GM19372 (cell line): ENCODE data around the gene PIGU.

ENCODE experiments used
- ATAC-seq: cut with Tn5 transposase; IDR thresholded peaks from one replicate; pipeline ENCODE4 v1.9.1; 2021; ENCODE audit warnings: mild to moderate bottlenecking, low read depth, moderate library complexity; ENCODE audit not compliant: unreplicated experiment

Gene PIGU

GRCh38 chr20:34561661-34562060 is 115.2 kb downstream of the PIGU start:
- no peak for ATAC-seq

- no peak for ATAC-seq
Measured at GRCh38 chr20:34560614-34561013, 116.3 kb downstream of the PIGU start.

DNA sequence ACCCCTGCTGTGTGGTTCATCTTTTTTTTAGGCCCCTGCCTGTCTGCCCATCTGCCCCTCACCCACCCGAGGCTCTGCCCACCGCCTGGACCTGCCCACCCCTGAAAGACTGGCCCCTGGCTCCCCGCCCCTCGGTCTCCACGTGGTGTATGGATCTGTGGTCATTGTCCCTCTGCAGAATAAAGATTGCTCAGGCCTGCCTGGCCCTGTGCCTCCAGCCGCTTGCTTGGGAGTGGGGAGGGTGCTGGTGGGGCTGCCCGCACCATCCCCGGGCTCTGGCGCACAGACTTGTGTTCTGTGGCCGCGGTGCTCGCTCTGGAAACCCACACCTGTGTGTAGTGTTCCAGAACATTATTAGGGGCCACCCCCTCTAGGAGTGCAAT is 116.8 kb downstream of the PIGU start:
- ATAC-seq = no peak

GRCh38 chr20:34559311-34560140 is 117.4 kb downstream of the PIGU start:
- ATAC-seq = no peak

DNA sequence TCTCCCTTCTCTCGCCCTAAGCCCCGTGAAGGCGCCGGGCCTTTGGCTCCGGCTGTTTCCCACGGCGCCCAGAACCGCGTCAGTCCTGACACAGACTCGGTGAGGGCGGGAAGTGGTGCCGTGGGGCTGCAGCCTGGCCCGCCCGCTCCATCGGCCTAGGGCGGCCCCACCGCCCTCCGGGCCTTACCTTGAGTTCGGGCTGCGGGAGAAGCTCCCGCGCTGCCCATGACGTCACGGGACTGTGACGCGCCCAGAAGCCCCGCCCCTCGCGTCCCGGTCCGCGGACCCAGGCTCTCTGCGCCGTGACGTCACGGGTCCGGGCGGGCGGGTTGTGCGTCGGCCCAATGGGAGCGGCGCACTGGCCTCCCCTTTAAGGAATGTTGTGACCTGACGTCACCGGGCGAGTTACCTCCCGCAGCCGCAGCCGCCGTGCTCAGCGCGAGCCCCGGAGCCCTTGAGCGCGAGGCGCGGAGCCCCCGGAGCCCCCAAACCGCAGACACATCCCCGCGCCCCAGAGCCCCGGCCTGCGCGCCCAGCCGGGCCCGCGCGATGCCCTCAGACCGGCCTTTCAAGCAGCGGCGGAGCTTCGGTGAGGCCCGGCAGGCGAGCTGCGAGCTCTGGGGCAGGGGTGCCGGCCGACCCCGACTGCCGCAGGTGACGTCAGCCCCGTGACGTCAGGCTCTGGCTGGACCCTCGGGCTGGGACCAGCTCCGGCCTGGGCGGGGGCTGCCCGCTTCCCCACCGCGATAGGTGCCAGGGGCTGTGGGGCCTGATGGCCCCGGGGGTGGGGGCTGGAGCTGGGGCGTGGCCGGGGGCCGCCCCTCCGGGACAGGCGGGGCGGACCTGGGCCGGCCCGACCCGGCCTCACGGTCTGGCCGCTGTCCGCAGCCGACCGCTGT is 118.3 kb downstream of the PIGU start, which contains the start of gene MAP1LC3A:
Gene MAP1LC3A (plus strand): TSS at position 399 of the 899 bp plus-strand sequence. CDS start 151 bp downstream, at position 550.
- no peak for ATAC-seq

DNA sequence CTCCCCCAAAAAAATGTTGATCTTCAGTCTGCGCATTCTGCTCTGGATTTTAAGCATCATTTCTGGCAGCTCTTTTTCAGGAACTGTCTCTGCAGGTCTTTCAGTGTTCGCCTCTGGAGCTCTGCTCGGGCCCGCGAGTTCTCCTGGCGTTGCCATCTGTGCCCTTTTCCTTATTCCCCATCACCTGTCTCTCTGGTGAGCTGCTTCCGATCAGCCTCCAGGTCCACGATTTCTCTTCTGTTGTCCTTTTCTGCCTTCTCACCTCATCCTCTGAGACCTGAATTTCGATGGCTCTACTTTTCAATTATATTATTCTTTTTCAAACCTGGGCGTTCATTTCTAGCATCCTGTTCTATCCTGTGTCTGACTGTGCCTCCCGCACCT is 119.0 kb downstream of the PIGU start:
- ATAC-seq = no peak

DNA sequence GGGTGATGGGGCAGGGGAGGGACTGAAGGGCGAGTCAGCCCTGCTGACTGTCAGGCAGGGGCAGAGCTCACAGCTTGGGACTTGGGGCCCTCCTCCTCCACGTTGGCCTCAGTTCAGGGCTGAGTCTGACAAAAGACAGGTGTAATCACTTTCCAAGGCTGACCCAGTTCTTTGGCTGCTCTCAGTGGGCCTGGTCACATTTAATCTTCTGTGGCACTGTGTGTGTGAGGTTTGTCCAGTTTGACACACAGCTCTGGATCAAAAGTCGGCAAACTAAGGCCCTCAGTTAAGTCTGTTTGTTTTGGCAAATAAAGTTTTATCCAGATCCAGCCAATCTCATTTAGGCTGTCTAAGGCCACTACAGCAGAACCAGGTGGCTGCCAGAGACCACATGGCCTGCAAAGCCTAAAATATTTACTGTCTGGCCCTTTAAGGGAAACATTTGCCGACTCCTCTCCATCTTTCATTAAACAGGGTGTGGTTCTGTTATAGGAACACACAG is 123.5 kb downstream of the PIGU start:
- no peak for ATAC-seq

DNA sequence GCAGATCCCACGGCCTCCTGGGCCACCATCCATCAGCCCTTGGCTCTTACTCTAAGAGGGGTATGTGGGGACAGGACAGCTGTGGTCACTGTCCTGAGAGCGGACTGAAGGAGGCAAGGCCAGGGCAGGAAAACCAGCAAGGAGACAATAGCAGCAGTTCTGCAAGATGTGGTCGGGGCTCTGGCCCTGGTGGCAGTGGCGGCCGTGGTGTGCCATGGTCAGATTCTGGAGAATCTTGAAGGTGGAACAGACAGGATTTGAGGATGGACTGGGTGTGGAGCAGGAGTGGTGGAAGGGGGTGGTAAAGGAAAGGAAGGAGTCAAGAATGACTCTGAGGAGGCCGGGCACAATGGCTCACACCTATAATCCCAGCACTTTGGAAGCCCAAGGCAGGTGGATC is 124.3 kb downstream of the PIGU start:
- no peak for ATAC-seq

GRCh38 chr20:34549929-34550305 is 127.0 kb downstream of the PIGU start:
- ATAC-seq = no peak

- ATAC-seq = no peak
Measured at GRCh38 chr20:34549291-34549928, 127.5 kb downstream of the PIGU start.

DNA sequence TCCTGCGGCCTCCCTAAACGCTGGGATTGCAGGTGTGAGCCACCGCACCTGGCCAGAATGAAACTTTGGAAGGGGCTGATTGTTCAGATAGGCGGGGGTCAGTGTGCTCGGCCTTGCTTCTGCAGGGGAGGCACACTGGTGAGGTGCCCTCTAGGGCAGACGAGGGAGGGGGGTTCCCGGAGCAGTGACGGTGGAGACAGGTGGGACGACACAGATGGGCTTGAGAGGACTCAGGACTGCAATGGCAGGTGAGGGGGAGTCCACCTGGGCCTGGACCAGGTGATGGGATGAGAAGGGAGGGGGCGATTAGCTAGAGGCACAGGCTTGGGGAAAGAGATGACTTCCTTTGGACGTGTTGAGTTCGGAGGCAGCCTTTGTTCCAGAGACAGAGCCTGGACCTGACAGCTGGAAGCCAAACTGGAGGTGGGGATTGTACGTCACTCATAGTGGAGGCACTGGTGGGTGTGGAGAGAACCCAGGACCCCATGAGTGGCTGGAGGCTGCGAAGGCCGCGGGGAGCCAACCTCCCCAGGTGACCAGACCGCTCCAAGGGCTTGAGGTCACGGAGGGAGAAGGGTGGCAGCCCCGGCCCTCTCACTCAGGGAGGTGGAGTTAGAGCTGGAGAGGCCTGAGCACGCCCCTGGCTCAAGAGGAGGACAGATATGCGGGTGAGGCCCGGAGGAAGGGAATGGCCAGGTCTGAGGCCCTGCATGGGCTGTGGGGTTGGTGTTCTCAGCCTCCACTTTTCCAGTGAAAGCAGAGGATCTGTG is 128.9 kb downstream of the PIGU start:
- ATAC-seq = no peak

DNA sequence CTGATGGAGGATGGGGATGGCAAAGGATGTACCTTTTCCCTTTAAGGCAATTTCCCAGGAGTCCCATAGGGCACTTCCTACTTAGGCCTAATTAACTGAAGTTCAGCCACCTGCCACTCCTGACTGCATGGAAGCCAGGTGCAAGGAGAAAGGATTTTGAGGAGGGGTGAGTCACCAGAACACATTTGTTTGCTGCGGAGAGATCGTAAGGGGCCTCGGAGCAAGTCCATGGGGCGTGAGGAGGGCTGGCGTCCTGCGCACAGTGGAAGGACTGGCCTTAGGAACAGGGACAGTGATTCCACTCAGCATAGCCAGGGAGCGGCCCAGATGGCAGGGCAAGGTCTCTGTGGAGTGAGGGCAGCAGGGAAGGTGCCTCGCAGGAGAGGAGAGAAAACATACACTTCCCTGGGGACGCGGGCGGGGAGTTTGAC is 130.1 kb downstream of the PIGU start:
- ATAC-seq = no peak

- ATAC-seq = no peak
Measured at GRCh38 chr20:34544109-34544796, 132.6 kb downstream of the PIGU start.

DNA sequence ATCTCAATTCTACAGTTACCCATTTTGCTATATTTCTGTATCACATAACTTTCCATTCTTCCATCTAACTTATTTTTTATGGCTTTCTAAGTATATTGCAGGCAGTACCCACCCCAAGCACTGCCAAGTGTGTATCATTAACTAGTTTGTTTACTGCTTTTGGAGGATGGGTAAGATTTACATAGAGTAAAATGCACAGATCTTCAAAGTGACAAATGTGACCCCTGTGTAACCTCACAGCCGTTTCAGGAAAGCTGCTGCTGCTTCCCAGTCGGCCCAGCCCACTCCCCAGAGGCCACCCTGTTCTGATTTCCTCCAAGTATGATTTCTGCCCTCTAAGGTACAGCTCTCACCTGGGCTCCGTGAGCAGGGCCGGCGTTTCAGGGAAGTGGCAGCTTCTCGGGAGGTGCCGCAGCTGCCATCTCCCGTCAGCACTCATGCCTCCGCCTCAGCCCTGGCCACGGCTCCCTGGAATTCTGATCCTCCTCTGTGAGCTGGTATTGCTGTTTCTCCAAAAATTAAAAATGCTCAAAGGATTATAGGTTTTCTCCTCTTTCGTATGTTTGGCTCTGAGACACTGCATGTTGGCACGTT is 133.3 kb downstream of the PIGU start:
- no peak for ATAC-seq

DNA sequence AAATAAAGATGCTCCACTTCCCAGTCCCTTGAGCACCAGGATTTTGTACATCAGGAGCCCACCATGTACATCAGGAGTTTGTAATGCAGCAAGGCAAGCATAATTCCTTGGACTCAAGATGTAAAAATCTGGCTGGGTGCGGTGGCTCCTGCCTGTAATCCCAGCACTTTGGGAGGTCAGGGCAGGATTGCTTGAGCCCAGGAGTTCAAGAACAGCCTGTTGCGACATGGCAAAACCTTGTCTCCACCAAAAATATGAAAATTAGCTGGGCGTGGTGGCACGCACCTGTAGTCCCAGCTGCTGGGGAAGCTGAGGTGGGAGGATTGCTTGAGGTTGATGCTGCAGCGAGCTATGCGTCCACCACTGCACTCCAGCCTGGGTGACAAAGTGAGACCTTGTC is 134.5 kb downstream of the PIGU start:
- no peak for ATAC-seq

DNA sequence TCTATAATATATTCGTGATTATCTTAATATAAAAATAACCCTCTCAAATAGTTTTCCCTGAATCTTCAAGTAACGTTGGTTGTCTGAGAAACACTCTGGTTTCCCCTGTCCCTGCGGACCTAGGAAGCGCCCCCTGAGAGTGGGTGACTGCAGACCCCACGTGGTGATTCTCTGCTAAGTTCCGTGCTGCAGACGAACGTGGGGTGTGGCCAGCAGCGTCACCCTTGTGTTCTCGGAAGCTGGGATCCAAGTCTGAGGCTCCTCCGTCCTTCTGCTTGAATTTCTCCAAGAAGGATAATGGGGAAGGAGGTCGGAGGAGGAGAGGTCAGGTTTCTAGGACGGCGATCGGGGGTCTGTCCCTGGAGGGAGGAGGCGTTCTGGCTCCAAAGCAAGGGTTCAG is 135.0 kb downstream of the PIGU start:
- ATAC-seq = no peak

DNA sequence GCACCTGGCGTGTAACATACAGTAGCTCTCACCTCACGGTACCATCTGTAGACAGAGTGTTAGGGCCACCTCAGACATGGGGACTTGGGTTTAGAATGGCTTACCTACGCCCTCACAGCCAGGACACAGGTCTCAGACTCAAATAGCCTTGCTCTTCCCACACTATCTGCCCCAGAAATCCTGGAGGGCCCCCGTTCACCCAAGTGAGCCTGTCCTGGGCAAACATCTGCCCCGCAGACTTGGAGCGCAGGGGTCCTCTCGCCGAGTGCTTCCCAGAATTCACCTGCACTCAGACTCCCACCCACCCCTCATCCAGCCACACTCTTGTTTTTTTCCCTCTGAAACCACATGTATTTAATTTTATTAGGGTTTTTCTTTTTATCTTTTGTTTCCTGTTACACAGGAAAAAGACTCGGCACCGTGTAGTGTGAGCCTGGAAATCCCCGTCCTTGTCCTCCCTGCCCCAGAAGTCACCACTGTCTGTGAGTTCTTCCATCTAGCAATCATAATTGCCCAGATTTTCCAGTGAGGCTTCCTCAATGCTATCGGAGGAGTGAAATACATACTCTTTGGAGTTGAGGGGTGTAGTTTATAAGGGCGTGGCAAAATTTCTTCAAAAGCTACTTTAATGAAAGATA is 135.5 kb downstream of the PIGU start:
- no peak for ATAC-seq

DNA sequence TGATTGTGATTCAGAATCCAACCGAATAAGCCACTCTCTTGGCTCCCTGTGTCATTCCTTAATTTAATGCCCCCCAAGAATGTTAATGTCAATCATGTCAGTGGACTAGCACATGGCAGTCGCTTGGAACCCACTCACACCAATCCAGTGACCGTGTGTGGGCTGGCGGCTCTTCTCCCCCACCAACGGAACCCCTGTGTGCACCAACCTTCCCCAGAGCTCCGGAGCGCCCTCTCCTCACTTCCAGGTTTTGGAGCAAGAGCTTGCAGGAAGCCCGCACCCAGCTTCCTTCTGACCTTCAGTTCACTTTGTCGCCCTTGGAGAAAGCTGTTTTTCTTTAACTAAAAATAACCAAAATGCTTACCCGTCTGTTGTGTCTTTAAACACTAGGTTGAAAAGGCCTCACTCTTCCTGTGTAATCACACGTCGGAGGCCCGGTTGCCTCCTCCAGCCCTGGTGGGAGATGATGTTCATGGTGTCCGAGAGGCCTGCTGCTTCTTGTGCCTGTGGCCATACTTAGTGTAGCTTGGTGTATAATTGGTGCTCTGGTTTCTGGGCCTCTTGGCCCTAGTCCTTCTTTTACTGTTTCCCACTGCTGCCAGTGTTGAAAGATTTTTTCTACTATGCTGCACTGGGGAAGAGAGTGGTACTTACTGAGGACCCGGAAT is 136.2 kb downstream of the PIGU start:
- ATAC-seq = no peak
